NCI-H345 treated with DMSO at 0.1 percent for 48 hours (cell line): ENCODE results near the gene DCC.
"Not testable (repeated sequence)": the region's sequence is repeated elsewhere in the genome, so short reads cannot be mapped to it uniquely, and the experiment has no call there.

Source experiments
- DNase-seq: peaks from one replicate; lab custom pipeline; 2025; ENCODE audit not compliant: unreplicated experiment; lab: John Stamatoyannopoulos, UW

DCC gene

DNA sequence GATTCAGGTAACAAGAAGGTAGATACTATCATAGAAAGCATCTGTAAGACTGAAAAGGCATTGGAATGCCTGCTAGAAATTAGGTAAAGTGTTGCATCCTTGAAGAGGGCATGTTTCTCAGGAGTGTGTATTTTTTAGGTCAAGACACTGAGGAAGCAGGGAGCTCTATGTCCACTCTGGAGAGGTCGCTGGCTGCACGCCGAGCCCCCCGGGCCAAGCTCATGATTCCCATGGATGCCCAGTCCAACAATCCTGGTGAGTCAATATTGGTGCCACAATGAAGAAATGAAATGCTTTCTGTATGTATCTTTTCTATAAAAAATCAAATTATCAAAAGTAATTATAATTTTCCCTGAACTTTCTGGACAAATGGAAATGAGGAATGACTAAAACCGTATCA lies 1127.8 kb downstream of the DCC start:
- no peak for DNase-seq

DNA sequence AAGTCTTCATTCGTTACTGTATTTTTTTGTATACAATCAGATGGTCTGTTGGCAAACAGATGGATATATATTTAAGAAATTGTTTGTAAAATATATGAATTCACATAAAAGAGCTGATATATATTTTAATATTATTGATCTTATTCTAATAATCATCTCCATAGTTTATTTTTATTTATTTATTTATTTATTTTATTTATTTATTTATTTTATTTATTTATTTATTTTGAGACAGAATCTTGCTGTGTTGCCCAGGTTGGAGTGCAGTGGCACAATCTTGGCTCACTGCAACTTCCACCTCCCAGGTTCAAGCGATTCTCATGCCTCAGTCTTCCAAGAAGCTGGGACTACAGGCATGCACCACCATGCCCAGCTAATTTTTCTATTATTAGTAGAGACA lies 1128.2 kb downstream of the DCC start:
- DNase-seq: not testable (repeated sequence)

DNA sequence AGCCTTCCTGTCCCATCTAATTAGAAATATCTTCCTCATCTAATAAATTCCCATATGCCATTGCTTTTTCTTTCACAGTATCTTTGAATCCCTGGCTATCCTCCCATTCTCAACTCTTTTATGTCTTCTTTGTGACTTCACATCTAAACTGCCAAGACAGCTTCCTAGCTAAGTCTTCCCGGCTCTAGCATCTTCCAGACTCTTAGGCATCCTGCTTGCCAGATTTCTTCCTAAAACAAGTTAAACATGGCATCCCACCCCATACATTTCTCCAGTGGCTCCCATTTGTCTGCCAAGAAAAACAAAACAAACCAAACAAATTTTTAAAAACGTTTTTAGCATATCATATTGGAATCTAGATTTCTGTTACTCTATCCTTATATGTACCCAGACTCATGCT lies 1132.5 kb downstream of the DCC start:
- DNase-seq: no peak

DNA sequence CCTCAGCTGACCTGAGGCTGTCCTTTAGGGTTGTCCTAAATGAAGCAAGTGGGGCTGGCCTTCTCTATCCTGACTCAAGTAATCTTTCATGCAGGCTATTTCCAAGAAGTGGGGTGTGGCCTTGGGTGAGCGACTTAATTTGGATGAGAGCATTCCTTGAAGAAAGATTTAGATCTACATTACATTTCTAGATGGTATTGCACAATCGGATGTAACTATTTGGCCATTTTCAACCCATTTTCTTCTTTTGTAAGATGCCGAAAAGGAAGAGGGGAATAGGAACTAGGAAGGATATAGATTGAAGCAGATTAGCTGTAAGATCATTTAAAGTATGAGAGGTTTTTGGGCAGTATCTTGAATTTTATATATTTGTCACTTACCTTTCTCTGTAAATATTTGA lies 1138.2 kb downstream of the DCC start:
- DNase-seq: no peak

DNA sequence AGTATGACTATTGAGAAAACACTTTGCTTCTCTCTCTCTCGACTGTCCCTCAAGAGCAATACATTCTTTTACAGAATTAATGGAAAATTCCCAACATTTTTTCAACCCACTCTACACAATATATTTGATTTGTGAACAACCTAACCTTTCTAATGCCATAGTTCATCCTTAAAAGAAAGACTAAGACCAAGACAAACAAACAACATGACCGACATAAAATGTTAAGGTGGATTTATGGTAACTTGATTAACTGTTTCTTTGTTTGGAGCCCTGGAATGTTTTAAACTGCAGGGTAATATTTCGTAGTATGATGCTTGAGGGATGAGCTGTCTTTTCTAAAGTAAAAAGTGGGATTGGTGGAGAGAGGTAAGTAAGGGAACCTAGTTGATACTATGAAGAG lies 1146.3 kb downstream of the DCC start:
- no peak for DNase-seq

DNA sequence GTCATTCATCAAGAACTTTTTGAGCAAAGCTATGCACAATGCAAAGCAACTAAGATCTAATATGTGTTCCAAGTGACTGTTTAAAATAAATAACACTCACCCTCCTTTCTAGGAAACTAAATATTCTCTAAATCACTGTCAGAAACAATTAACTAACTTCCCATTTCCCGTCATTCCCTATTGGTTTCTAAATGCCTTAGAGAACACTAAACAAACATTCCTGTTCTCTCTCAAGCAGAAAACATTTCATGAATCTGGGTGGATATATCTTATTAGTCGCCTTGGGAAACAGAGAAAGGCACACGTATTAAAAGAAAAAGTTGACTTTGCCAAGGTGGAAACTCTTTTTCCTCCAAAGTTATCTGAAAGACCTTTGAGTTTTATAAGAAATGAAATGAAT lies 1149.3 kb downstream of the DCC start:
- DNase-seq: no peak

DNA sequence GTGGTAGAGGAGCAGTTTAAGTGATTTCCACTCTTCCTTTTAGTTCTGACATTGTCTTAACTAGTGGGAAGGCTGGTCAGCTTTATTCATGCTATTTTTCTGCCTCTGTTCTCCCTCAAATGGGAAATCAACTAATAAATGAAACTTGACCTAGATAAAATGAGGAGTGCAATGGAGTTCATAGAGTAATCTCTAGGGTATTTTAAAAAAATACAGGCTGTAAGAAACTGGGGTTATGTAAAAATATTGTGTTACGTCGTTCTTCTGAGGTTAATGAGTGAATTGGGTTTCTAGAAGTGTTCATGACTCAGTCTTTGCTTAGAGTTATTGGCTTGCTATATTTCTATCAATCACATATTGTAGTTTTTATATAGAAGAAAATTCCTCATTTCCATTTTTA lies 1150.0 kb downstream of the DCC start:
- DNase-seq: no peak

DNA sequence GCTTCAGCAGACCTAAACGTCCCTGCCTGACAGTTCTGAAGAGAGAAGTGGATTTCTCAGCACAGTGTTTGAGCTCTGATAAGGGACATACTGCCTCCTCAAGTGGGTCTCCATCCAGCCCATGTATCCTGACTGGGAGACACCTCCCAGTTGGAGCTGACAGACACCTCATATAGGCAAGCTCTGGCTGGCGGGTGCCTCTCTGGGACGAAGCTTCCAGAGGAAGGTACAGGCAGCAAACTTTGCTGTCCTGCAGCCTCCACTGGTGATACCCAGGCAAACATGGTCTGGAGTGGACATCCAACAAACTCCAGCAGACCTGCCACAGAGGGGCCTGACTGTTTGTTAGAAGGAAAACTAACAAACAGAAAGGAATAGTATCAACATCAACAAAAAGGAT lies 1156.0 kb downstream of the DCC start:
- no peak for DNase-seq

DNA sequence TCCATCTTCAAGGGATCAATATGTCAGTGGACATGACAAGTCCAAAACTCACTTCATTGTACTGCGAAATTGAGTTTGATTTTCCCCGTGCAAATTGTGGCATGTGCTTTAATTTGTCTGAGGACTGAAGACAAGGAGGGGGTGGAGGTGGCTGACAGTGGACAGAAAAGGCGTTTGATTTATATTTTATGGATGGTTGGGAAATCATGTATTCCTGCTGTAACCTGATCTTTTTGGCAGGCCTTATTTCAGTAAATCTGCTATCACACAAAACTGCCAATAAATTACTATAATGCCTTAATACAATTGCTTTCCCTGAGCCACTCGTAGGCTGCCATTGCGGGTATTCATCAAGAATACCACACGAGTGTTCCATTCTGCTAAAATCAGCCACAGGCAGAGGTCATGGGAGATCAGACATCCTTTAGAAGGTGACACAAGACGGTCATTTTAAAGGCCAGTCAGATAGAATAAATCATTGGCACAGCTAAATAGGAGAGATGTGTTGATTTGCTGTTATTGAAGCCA lies 1164.0 kb downstream of the DCC start:
- DNase-seq: no peak

DNA sequence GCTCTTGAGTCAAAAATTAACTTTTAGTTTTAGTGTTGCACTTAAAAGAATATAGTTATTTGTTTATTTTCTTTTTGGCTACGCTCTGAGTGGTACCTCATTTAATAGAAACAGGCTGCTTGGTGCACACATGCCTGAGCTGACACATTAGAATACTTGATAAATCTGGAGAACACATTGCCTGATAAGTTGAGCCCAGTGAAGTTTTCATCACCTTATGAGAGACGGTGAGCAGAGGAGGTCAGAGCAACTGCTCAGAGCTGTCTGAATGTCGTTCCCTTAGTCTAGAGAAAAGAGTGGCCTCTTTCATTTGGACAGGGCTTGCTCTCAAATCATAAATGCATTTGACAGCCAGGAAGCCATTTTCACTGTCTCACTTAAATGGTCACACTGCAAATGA lies 1168.5 kb downstream of the DCC start:
- DNase-seq: no peak

DNA sequence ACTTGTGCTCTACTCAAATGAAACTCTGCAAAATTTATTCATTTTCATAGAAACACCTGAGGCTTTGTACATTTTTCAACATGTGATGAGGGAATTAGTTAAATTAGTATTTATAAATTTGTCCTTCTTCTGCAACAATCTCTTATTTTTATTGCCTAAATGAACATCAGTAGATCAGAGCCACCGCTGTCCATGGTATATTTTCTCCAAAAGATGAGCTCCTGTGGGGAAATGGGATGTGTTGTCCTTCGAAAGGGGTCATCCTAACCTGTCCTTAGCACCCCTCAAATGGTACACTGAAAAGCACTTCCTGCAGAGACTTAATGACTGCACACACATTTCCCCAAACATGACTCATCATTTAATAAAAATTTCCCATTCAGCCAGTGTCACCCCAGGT lies 1169.9 kb downstream of the DCC start:
- DNase-seq: no peak

DNA sequence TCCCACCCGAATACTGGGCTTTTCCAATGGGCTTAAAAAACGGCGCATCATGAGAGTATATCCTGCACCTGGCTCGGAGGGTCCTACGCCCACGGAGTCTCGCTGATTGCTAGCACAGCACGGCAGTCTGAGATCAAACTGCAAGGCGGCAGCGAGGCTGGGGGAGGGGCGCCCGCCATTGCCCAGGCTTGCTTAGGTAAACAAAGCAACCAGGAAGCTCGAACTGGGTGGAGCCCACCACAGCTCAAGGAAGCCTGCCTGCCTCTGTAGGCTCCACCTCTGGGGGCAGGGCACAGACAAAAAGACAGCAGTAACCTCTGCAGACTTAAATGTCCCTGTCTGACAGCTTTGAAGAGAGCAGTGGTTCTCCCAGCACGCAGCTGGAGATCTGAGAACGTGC lies 1171.7 kb downstream of the DCC start:
- not testable (repeated sequence) for DNase-seq

DNA sequence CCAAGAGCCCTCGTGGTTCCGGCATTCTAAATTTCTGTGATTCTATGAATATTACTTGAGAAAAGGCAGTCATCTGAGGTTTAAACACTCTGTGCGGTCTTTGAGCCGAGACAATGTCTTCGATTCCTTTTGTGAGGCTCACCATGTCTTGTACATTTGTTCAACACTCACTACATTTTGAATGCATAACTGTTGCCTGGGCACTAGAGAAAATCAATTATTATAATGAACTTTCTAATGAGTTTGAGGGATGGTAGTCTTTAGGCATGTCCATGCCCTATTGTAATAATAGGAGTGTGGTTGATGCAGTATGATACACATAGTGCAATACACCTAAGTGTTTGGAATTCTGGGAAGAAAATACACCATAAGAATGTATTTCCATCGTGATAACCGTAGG lies 1181.1 kb downstream of the DCC start:
- no peak for DNase-seq

DNA sequence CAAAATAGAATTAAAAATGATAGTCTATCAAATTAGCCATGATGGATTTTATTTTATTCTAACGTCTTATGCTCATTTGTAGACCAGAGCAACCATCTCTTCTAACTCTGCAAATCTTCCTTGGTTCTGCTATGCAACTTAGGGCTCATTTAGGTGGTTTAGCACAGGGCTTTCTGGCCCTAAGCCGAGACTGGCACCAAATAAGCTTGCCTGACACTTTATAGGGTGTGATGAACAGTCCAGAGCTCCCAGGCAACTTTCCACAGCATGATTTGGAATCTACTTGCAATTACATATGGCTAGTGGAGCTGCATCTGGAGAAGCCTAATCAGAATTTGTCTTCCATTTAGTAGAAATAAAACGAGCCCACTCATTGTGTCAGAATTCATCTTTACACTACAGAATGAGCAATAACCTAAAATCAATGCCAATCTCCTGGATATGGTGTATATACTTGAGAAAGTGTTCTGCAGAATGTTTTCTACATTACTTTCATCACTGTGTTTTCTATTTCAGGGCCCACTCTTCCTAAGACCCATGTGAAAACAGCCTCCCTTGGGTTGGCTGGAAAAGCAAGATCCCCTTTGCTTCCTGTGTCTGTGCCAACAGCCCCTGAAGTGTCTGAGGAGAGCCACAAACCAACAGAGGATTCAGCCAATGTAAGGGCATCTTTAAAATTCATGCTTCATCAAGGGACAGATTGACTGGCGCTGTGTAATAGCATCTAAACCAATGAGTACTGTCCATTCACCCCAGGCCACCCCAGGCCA lies 1186.3 kb downstream of the DCC start:
- no peak for DNase-seq

DNA sequence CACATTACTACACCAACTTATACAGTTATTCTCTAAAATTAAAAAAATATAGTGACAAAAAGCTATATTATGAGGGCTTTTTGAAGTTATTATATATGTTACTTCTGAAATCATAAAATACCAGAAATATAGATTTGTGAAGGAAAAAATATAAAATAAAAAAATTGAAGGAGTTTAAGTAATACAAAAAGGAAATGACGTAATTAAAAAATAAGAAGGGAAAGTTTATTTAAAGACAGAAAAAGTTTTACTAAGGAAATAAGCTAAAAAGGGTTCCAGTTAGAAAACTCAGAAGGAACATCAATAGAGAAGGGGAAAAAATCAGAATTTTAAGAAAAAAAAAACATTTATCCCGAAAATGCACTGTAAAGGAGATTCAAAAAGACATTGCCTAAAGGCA lies 1187.4 kb downstream of the DCC start:
- DNase-seq: no peak

DNA sequence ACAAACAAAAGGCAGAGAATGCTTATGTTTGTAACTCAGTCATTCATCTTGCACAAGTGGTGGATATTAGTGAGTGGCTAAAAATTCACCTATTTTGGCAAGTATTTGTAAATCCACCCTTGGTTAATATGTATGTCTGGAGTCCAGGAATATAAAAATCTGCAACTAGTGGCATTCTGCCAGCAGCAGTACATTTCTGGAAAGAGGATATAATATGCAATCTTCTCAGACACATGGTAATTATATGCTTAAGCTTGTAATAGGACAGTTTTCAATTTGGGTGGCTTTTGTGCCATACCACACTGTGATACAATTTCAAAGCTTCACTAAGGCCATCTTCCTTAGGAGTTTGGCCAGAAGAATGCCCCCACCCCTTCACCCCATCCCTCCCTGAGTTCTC lies 1191.2 kb downstream of the DCC start:
- DNase-seq: no peak

DNA sequence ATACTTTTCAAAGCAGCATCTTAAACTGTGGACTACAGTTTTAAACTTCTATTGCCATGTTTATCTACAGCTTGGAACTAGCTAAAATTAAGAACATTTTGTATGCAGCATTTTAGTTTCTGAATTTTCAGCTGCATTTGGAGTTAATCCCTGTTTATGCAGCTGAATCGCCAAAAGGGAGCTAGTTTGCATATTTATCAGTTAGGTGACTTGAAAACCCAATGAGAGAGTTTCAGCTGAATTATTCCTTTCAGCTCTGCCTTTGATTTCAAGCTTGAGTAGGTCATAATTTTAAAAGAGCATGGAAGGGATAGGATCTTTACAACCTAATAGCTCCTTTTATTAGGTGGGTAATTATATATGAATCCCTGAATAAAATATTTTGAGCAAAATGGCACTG lies 1191.9 kb downstream of the DCC start:
- DNase-seq: no peak

DNA sequence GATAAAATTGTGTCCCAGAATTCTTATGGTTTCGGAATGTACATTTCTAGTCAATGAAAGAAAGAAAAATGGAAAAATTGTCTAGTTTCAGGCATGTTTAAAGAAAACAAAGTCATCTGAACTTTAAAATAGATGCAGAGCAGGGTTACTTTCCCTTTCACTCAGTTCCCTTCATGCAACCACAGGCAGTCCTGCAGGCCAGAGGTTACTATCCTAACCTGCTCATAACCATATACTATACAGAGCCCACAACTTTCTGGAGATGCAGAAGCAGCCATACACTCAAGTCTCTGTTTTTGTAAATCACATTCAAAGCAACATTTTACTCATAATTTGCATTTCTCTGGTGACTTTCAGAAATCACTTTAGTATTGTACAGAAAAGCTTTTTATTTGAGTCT lies 1194.2 kb downstream of the DCC start:
- DNase-seq: no peak

DNA sequence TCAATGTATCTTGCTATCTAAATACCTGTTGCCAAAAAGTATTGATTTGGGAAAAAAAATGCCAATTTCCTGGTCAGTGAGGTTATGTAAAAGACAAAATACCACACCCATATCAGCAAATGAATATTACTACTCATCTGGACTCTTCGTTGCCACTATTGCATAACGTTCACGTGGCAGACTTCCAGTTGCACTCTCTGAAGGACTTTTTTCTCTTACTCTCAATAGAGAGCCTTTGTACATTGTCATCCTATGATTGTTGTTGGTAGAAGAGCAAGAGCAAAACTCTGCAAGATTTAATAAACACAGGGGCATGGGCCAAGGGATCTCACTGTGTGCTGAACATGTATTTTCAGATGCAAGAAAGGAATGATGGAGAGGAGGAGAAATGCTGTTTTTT lies 1194.7 kb downstream of the DCC start:
- no peak for DNase-seq

DNA sequence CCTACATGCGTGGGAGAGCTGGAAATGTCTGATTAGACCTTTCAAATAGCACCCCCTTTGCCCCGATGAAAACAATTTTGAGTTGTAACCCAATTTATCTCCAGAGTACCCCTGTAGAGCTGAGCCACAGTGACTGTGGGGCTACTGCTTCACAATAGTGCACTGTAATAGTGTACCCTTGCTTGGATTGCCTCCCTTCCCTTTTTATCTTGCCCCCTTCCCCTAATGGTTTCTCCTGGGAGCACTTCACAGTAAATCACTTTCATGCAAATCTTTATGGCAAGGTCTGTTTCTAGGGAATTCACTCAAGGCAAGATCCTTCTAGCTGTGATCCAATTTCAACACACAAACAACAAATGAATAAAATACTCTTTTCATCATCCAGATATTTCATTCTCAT lies 1196.9 kb downstream of the DCC start:
- DNase-seq: no peak

DNA sequence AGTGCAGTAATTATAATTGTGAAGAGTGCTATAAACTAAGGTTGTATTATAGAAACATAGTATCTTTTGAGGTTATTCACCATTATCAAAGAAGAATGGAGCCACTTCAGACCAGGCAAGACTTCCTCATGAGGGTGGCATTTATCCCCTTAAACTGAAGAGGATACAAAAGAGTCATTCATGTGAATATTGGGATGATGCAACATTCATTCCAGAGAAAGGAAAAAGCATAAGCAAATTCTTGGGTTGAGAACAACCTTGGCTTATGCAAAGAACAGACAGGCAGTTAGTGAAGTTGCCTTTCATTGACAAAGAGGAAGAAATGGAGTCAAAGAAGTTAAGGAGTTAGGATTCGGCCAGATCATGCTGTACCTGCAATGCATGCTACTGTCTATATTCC lies 1201.9 kb downstream of the DCC start:
- no peak for DNase-seq

DNA sequence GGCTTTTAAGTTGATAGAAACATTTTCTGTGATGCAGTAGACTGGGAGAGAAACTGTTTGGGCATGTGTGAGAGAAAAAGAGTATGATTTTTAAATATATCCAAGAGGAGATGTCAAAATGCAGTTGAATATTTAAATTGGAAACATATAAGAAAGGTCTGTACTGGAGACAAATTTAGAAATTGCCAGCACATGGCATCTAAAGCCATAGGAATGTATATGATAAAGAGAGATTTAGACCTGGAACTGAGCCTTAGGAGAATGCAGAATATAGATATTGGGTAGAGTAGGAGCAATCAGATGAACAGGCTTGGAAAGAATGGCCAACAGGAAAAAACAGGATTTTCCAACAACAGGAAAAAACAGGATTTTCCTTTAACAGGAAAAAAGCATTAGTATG lies 1203.7 kb downstream of the DCC start:
- no peak for DNase-seq

DNA sequence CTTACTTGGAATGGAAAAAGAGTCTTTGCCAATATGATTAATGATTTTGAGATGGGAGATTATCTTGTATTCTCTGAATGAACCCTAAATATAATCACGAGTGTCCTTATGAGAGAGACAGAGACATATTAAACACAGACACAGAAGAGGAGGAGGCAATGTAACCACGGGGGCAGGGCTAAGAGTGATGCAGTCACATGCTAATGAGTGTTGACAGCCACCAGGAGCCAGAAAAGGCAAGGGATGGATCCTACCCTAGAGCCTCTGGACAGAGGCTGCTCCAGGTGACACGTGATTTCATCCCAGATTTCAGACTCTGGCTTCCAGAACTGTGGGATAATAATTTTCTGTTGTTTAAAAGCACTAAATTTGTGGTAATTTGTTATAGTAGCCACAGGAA lies 1204.9 kb downstream of the DCC start:
- no peak for DNase-seq
